ENCODE data around the gene PDE8B.

PDE8B gene

DNA sequence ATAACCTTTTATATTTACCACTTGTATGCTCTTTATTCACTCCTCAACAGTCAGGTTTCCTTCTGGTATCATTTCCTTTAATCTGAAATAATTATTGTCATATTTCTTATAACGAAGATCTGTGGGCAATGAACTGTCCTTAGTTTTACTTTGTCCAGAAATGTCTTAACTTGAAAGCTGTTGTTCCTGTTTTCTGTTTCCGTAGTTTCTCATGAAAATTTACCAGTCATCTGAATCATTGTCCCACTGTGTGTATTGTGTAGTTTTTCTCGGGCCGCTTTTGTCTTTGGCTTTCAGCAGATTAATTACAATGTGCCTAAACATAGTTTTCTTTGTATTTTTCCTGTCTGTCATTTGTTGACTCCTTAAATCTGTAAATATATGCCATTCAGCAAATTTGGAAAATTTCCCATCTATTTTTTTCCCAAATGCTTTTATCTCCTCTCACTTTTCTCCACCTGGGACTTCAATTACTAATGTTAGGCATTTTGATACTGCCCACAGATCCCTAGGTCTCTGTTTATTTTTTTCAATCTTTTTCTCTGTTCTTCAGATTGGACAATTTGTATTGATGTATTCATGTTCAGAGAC, 74.9 kb downstream of the PDE8B start:
- no peak for DNase-seq (ENCODE audit: low read depth)

- peak; percentile 52 for DNase-seq (ENCODE audit: low read depth)
Measured at GRCh38 chr5:77292026-77292757, 81.7 kb downstream of the PDE8B start.

DNA sequence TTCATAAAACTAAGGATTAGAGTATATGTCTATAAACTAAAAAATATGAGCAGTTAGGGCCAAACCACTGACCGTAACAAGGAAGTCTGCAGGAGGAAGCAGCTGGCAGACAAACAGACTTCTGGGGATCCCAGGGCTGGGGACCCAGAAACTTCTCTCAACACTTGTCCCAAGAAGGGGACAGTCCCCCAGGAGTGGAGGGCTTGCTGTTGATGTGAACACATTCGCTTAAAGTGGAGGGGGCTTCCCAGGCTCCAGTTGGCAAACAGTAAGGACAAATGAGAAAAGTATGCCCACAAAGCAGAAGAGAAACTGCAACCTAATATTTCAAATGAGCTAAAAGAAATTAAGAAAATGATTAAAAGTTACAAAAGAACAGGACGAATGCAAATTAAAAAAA, 83.7 kb downstream of the PDE8B start:
- no peak for DNase-seq (ENCODE audit: low read depth)

DNA sequence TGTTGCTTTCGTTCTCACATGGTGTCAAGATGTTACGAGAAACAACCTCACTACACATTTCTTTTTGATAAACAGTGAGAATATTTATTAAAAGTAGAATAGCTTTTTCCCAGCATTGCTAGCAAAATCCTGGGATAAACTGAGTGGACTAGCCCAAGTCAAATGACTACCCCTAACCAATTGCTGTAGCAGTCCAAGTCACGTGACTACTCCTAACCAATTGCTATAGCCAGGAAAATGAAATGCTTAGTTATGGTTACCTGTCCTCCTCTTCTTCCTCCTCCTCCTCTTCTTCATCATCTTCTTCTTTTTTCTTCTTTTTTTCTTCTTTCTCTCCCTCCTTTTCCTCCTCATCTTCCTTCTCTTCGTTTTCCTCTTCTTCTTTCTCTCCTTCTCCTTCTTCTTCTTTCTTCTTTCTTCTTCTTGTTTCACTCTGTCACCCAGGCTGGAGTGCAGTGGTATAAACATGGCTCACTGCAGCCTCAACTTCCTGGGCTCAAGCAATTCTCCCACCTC, 85.4 kb downstream of the PDE8B start:
- DNase-seq (ENCODE audit: low read depth) = no peak

DNA sequence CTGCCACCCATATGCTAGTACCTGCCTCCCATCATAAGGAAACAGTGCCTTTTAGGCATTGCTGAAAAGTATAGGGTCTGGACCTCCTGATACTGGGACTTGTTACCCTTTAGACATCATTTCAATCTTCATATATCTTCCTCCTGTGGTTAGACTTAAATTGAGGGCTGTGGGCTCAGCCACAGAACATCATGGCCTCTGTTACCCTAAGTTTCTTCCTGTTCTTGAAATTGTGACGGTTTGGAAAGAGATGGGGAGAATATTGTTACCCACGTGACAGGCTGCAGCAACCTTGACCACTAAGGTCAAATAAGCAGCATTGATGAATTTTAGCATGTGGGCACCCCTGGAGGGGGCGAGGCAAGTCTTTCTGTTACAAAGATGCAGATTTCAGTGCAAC, 87.7 kb downstream of the PDE8B start:
- no peak for DNase-seq (ENCODE audit: low read depth)

DNA sequence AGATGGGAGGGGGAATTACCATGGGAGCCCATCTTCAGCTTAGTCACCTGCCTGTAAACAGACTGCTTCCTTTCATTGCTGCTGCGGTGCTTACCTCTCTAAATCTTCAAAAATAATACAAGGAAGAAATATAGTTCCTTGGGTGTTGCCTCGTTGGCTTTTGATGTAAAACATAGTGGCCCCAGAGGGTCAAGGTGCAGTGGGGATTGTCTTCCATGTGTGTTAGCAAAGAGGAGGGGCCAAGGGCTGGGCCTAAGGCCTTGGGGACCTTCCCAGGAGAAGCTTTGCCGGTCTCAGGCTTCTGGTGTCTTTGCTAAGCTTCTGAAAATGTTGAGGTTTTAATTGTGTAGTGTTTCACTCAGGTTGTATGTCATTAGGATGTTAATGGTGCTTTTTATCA, 90.0 kb downstream of the PDE8B start:
- no peak for DNase-seq (ENCODE audit: low read depth)

DNA sequence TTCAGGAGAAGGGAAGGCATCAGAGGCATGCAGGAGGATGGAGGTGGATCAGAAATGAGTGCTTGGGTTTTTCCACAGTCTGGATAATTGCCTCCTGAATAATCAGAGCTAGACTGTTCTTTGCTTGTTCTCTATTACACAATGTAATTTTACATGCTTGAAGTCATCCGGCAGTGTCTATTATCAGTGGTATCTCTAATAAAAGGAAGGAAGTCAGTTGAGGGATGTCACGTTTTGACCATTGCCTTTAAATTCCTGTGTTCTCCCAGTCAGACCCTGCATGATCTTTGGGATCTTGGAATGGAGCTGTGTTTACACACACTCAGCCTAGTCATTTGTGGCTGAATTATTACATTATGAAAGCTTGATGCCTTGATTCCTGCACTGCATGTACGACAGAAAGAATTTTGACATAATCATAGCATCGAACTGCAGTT, 91.0 kb downstream of the PDE8B start:
- no peak for DNase-seq (ENCODE audit: low read depth)

- no peak for DNase-seq (ENCODE audit: low read depth)
Measured at GRCh38 chr5:77302247-77302646, 91.8 kb downstream of the PDE8B start.

DNA sequence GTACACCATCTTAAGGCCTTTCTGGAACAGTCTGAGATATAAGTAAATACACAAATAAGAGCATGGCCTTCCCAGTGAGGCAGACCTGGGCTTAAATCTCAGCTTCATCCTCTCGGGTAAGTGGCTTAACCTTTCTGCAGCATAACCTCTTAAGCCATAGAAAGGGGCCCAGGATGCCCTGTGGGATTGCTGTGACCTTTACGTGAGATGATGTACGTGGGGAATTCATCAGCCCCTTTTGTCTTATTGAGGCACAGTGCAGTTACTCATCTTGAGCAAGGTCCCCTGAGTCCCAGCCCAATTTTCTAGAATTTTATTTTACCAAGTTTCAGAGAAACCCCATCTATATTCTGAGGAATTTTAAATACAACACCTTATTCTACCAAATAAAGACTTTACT, 92.2 kb downstream of the PDE8B start:
- DNase-seq (ENCODE audit: low read depth) = no peak

- DNase-seq (ENCODE audit: low read depth) = no peak
Measured at GRCh38 chr5:77304388-77304787, 93.9 kb downstream of the PDE8B start.

DNA sequence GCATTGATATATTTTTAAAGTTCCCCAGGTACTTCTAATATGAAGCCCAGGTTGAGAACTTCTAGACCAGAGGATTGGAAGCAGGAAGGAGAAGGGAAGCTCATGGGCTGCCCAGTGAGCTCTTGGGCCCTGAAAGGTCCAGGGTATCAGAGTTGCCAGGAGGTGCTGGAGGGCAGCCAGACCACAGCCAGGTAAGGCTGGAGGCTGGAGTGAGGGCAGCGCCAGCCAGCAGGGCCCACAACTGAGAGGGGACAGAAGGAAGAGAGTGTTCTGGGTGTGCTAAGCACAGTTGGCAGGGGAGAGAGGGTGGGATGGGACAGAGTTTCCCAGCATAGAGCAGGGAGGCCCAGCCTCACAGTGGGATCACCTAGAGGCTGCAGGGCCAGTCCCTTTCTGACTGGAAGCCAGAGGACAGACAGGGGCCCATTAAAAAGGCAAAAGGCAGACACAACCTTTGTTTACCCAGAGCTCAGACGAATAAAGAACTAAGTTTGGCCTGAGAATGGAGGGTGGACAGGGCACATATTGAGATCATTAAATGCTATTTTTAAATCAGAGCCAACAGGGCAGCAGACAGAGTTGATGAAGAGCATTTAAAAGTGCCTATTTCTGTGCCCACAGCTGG, 94.9 kb downstream of the PDE8B start:
- DNase-seq (ENCODE audit: low read depth) = no peak

GRCh38 chr5:77305956-77306355, 95.5 kb downstream of the PDE8B start:
- DNase-seq (ENCODE audit: low read depth) = no peak

GRCh38 chr5:77306531-77306930, 96.1 kb downstream of the PDE8B start:
- DNase-seq (ENCODE audit: low read depth) = no peak

GRCh38 chr5:77308154-77308960, 97.9 kb downstream of the PDE8B start:
- no peak for DNase-seq (ENCODE audit: low read depth)

DNA sequence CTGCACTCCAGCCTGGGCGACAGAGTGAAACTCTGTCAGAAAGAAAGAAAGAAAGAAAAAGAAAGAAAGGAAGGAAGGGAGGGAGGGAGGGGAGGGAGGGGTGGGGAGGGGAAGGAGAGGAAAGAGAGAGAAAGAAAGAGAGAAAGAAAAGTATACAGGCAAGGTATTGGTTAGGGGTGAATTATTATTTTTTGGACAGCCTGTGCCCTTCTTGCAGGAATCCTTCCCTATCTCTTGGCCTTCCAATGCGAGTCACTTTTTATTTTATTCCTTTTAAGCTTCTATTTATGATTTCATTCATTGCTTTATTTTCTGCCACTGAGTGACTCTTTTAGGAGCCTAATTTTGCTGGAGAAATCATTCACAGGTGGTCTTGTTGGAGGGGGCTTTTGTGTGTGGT, 98.7 kb downstream of the PDE8B start:
- no peak for DNase-seq (ENCODE audit: low read depth)

- no peak for DNase-seq (ENCODE audit: low read depth)
Measured at GRCh38 chr5:77310494-77311213, 100.2 kb downstream of the PDE8B start.

- no peak for DNase-seq (ENCODE audit: low read depth)
Measured at GRCh38 chr5:77311214-77311571, 100.7 kb downstream of the PDE8B start.

DNA sequence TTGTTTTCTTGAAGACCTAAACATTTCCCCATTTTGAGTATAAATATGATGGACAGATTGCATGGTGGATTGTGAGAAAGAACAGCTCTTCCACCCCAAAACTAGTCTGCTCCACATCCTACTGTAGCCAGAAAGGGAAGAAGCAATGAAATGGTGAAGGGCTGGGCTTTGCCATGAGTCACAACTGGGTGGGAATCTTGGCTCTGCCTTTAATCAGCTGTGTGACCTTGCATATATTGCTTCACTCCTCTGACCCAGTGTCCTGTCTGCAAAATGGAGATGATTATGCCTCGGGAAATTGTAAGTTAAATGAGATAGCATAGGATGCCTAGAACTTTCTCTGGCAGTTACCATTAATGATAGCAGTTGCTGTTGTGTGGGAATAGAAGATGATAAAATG, 101.9 kb downstream of the PDE8B start:
- DNase-seq (ENCODE audit: low read depth) = no peak

- no peak for DNase-seq (ENCODE audit: low read depth)
Measured at GRCh38 chr5:77316871-77317661, 106.6 kb downstream of the PDE8B start.

DNA sequence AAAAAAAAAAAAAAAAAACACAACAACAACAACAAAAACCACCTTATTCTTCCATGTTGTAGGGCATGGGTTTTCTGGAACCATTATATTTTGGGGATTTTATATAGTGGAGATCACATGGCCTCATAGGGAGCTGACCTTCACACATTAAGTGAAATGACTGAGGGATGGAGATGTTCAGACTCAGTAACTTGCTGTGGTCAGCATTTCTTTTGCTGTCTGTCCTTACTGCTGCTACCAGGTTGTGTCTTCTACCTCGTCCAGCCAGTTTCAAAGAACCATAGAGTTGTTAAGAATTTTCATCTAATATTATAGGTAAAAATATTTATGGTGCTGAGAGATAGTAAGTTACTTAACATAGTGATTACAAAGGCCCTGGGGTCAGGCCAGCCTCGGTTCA, 107.6 kb downstream of the PDE8B start:
- DNase-seq (ENCODE audit: low read depth) = no peak
